GM23338 (cell line): ENCODE data around the gene DPF3.

ENCODE experiments used
- CREB1 ChIP-seq: fragments of 250-450 bp; sonication (Bioruptor Pico); IDR thresholded peaks from 2 replicates; pipeline ENCODE4 v1.5.0; 2020; ENCODE audit warnings: low read depth, mild to moderate bottlenecking, moderate library complexity
- CTCF ChIP-seq, 2 experiments: fragments of 200-600 bp in 1 of 2; sonication (generic) in 1 of 2; conservative IDR thresholded peaks; 2 replicates each; pipeline versions ENCODE4 v1.5.1 to v1.6.1; 2016 to 2017; ENCODE audit warnings: antibody characterized with exemption in 2 of 2, low read depth in 2 of 2, mild to moderate bottlenecking in 2 of 2, moderate library complexity in 1 of 2
- ETS1 ChIP-seq: IDR thresholded peaks from 2 replicates; pipeline ENCODE4 v1.6.1; 2016; ENCODE audit warnings: antibody characterized with exemption
- EZH2 ChIP-seq: fragments of 200-600 bp; sonication (generic); IDR thresholded peaks from one replicate; pipeline ENCODE4 v1.8.0; 2017; ENCODE audit warnings: antibody characterized with exemption, mild to moderate bottlenecking, low read depth; ENCODE audit not compliant: unreplicated experiment
- EZH2phosphoT487 ChIP-seq: fragments of 200-600 bp; sonication (generic); IDR thresholded peaks from one replicate; pipeline ENCODE4 v1.8.1; 2018; ENCODE audit warnings: antibody characterized with exemption; ENCODE audit not compliant: unreplicated experiment
- JUNB ChIP-seq: IDR thresholded peaks from one replicate; pipeline ENCODE4 v1.6.1; 2016; ENCODE audit warnings: antibody characterized with exemption; ENCODE audit not compliant: unreplicated experiment
- NANOG ChIP-seq: IDR thresholded peaks from 2 replicates; pipeline ENCODE4 v1.6.1; 2016; ENCODE audit warnings: antibody characterized with exemption, borderline replicate concordance
- POLR2AphosphoS5 ChIP-seq: IDR thresholded peaks from 2 replicates; pipeline ENCODE4 v1.6.1; 2016; ENCODE audit warnings: antibody characterized with exemption, low read depth
- REST ChIP-seq: IDR thresholded peaks from one replicate; pipeline ENCODE4 v1.6.1; 2018; ENCODE audit warnings: antibody characterized with exemption; ENCODE audit not compliant: unreplicated experiment
- STAT1 ChIP-seq: IDR thresholded peaks from one replicate; pipeline ENCODE4 v1.6.1; 2016; ENCODE audit warnings: antibody characterized with exemption; ENCODE audit not compliant: unreplicated experiment
- ZNF114 ChIP-seq: fragments of 250-450 bp; sonication (Bioruptor Pico); IDR thresholded peaks from 2 replicates; pipeline ENCODE4 v1.5.0; 2020; ENCODE audit warnings: mild to moderate bottlenecking, moderate library complexity
- ZNF331 ChIP-seq: fragments of 250-450 bp; sonication (Bioruptor Pico); IDR thresholded peaks from 2 replicates; pipeline ENCODE4 v1.5.0; 2020; ENCODE audit warnings: low read depth, mild to moderate bottlenecking, moderate library complexity
- ZNF462 ChIP-seq: fragments of 250-450 bp; sonication (Bioruptor Pico); IDR thresholded peaks from 2 replicates; pipeline ENCODE4 v1.5.0; 2020; ENCODE audit warnings: mild to moderate bottlenecking, moderate library complexity

- TF ChIP-seq POLR2AphosphoS5 (no peak), CTCF (conservative IDR thresholded peaks at IDR 0.05; ENCODE audit: low read depth in 2 of 2) (no peak), EZH2phosphoT487 (no peak), ETS1 (no peak), EZH2 (no peak), REST (no peak), CREB1 (no peak), ZNF114 (CRISPR knock-in tag) (no peak), JUNB (no peak), STAT1 (no peak), ZNF331 (no peak), NANOG (no peak), ZNF462 (CRISPR knock-in tag) (no peak)
Observed at GRCh38 chr14:72939630-72940029, 45.7 kb upstream of the DPF3 start.
